SK-N-SH (cell line): ENCODE data around the gene PCYT2. TPM values are rescaled to one million over a fixed set of nuclear protein-coding genes. Genes with fewer than 3 reads are reported as not detected.

Experiments used
- CTCF ChIA-PET: fragments of 300-600, 350-600 bp; formaldehyde crosslinking; extraction: SDS; loops from one replicate; lab custom pipeline; 2021; lab: Yijun Ruan, JAX
- POLR2A ChIA-PET: fragments of 350-600 bp; sonication (Branson Sonifier 250); formaldehyde crosslinking; extraction: SDS; loops from one replicate; lab custom pipeline; 2020; ENCODE audit warnings: antibody characterized with exemption, inconsistent platforms; lab: Yijun Ruan, JAX
- DNase-seq: peaks from one replicate; pipeline ENCODE4 v3.0.0; 2012
- H2AFZ ChIP-seq: fragments of 200-600 bp; sonication (generic); 2 replicates; pipeline ENCODE4 v1.8.1; 2016; ENCODE audit warnings: antibody characterized with exemption, mild to moderate bottlenecking, low read depth
- H3F3A ChIP-seq: fragments of 200-600 bp; sonication (generic); replicated peaks from 2 replicates; pipeline ENCODE3; 2016; ENCODE audit warnings: antibody characterized with exemption, mild to moderate bottlenecking; ENCODE audit not compliant: insufficient read depth
- H3K27ac ChIP-seq, 2 experiments: fragments of 200-500 bp in 1 of 2; fragments of 200-600 bp in 1 of 2; sonication (Bioruptor generic) in 1 of 2; sonication (generic), shearing (Covaris generic) in 1 of 2; 2 replicates each; pipeline versions ENCODE4 v1.5.1 to v1.6.1; 2014 to 2016; ENCODE audit warnings: low read depth in 2 of 2, inconsistent platforms in 1 of 2, low read length in 1 of 2, mild to moderate bottlenecking in 1 of 2, mixed read lengths in 1 of 2
- H3K27me3 ChIP-seq: fragments of 200-600 bp; sonication (generic), shearing (Covaris generic); 2 replicates; pipeline ENCODE4 v1.6.1; 2016; ENCODE audit warnings: mixed run types; ENCODE audit not compliant: insufficient read depth
- H3K36me3 ChIP-seq, 2 experiments: fragments of 200-500 bp in 1 of 2; fragments of 200-600 bp in 1 of 2; sonication (Bioruptor generic) in 1 of 2; sonication (generic) in 1 of 2; replicated peaks in 1 of 2; 2 replicates each; pipeline versions ENCODE3 to v1.5.1; 2014 to 2016; ENCODE audit warnings: low read length in 1 of 2, mild to moderate bottlenecking in 1 of 2; ENCODE audit not compliant: insufficient read depth in 2 of 2, control insufficient read depth in 1 of 2
- H3K4me1 ChIP-seq, 2 experiments: fragments of 200-500 bp in 1 of 2; fragments of 200-600 bp in 1 of 2; sonication (Bioruptor generic) in 1 of 2; sonication (generic), shearing (Covaris generic) in 1 of 2; 2 replicates each; pipeline versions ENCODE4 v1.5.1 to v1.6.1; 2014 to 2016; ENCODE audit warnings: low read depth in 1 of 2, low read length in 1 of 2, mixed run types in 1 of 2; ENCODE audit not compliant: insufficient read depth in 2 of 2, control insufficient read depth in 1 of 2
- H3K4me2 ChIP-seq: fragments of 200-600 bp; sonication (generic), shearing (Covaris generic); 2 replicates; pipeline ENCODE4 v1.6.1; 2017; ENCODE audit warnings: mixed run types
- H3K4me3 ChIP-seq, 2 experiments: fragments of 200-500 bp in 1 of 2; fragments of 200-600 bp in 1 of 2; sonication (Bioruptor generic) in 1 of 2; sonication (generic), shearing (Covaris generic) in 1 of 2; 2 replicates each; pipeline versions ENCODE4 v1.5.1 to v1.8.1; 2014 to 2016; ENCODE audit warnings: low read depth in 2 of 2, inconsistent platforms in 1 of 2, low read length in 1 of 2, mild to moderate bottlenecking in 1 of 2, mixed read lengths in 1 of 2, moderate library complexity in 1 of 2
- H3K79me2 ChIP-seq: fragments of 200-600 bp; sonication (generic); 2 replicates; pipeline ENCODE4 v1.8.1; 2017; ENCODE audit warnings: mild to moderate bottlenecking; ENCODE audit not compliant: insufficient read depth
- H3K9ac ChIP-seq: fragments of 200-600 bp; sonication (generic); 2 replicates; pipeline ENCODE4 v1.6.1; 2017; ENCODE audit warnings: mixed run types
- H3K9me2 ChIP-seq: fragments of 200-600 bp; sonication (generic); 2 replicates; pipeline ENCODE4 v1.6.1; 2017; ENCODE audit warnings: mixed run types
- H3K9me3 ChIP-seq: fragments of 200-600 bp; sonication (generic); 2 replicates; pipeline ENCODE4 v1.6.1; 2017; ENCODE audit warnings: mixed run types, mild to moderate bottlenecking, moderate library complexity
- H4K20me1 ChIP-seq: fragments of 200-600 bp; sonication (generic); 2 replicates; pipeline ENCODE4 v1.6.1; 2017; ENCODE audit warnings: mild to moderate bottlenecking, mixed run types; ENCODE audit not compliant: insufficient read depth
- CHD2 ChIP-seq: fragments of 150-350 bp; IDR thresholded peaks from 2 replicates; pipeline ENCODE4 v1.6.1; 2018; ENCODE audit warnings: low read length; ENCODE audit not compliant: partially characterized antibody
- EP300 ChIP-seq, 2 experiments: IDR thresholded peaks; 2 replicates each; pipeline versions ENCODE4 v1.4.0 to v1.6.1; 2012; ENCODE audit warnings: borderline replicate concordance in 1 of 2, low read depth in 1 of 2, low read length in 1 of 2
- EZH2phosphoT487 ChIP-seq: fragments of 200-600 bp; sonication (generic); IDR thresholded peaks from 2 replicates; pipeline ENCODE4 v1.6.1; 2017; ENCODE audit warnings: low read depth, mixed run types, mild to moderate bottlenecking, antibody characterized with exemption, moderate library complexity, borderline replicate concordance
- FOSL2 ChIP-seq: IDR thresholded peaks from 2 replicates; pipeline ENCODE4 v1.4.0; 2012; ENCODE audit warnings: low read depth, mild to moderate bottlenecking, moderate library complexity, borderline replicate concordance
- GATA2 ChIP-seq: sonication (generic); formaldehyde crosslinking; IDR thresholded peaks from 2 replicates; pipeline ENCODE4 v1.5.0; 2020; ENCODE audit warnings: mild to moderate bottlenecking, missing genetic modification reagents
- JUND ChIP-seq: IDR thresholded peaks from 2 replicates; pipeline ENCODE4 v1.4.0; 2012
- MAX ChIP-seq: IDR thresholded peaks from 2 replicates; pipeline ENCODE4 v1.4.0; 2012; ENCODE audit warnings: low read depth
- MEF2A ChIP-seq: IDR thresholded peaks from 2 replicates; pipeline ENCODE4 v1.4.0; 2012; ENCODE audit warnings: low read depth, borderline replicate concordance
- MXI1 ChIP-seq: IDR thresholded peaks from 2 replicates; pipeline ENCODE4 v1.6.1; 2012; ENCODE audit warnings: mild to moderate bottlenecking, low read depth, low read length, improper control_type of control experiment
- NFIC ChIP-seq: IDR thresholded peaks from 2 replicates; pipeline ENCODE4 v1.4.0; 2012; ENCODE audit warnings: borderline replicate concordance
- RCOR1 ChIP-seq: fragments of 150-350 bp; IDR thresholded peaks from 2 replicates; pipeline ENCODE4 v1.6.1; 2017; ENCODE audit warnings: antibody characterized with exemption, low read length
- REST ChIP-seq: IDR thresholded peaks from 2 replicates; pipeline ENCODE4 v1.6.1; 2012; ENCODE audit warnings: mild to moderate bottlenecking, low read depth, low read length, moderate library complexity
- RFX5 ChIP-seq: IDR thresholded peaks from 2 replicates; pipeline ENCODE4 v1.6.1; 2012; ENCODE audit warnings: mild to moderate bottlenecking, improper control_type of control experiment, low read length
- SIN3A ChIP-seq: IDR thresholded peaks from 2 replicates; pipeline ENCODE4 v1.6.1; 2012; ENCODE audit warnings: low read depth, mild to moderate bottlenecking, low read length, moderate library complexity, borderline replicate concordance
- USF2 ChIP-seq: fragments of 150-350 bp; IDR thresholded peaks from 2 replicates; pipeline ENCODE4 v1.6.1; 2017; ENCODE audit warnings: antibody characterized with exemption, low read length, low read depth, borderline replicate concordance
- ZBTB33 ChIP-seq: IDR thresholded peaks from 2 replicates; pipeline ENCODE4 v1.4.0; 2012; ENCODE audit warnings: low read depth, borderline replicate concordance
- WGBS: methylation state at CpG from one replicate; pipeline ENCODE4 v1.1.6; 2017; ENCODE audit warnings: low lambda C conversion rate; 5-methylcytosine and 5-hydroxymethylcytosine counted together
- polyA plus RNA-seq, 3 experiments: library from polyadenylated mRNA; depleted of rRNA; stranded (reverse); fragments of >200 nt; gene quantifications; 2 replicates each; pipeline ENCODE4 v1.2.3, GENCODE V29; 2012

Gene PCYT2
- polyA plus RNA-seq, 1 of the 3 experiments (the other 2 are of a cell fraction) = 46.2 TPM

- H3K27me3 ChIP-seq = no peaks in the 10 kb centered on the region
- H3F3A ChIP-seq = peaks cover 45% of the 10 kb centered on the region
- ChIA-PET CTCF (interaction anchor here (1.2 to 3.0 kb wide), 4 partner anchors 10 to 149 kb away, joined by 3 to 23 read pairs (median 4); partner anchors contain the start of gene ANAPC11), POLR2A (interaction anchor here (1.2 kb wide), 1 partner anchor 13 kb away, joined by 3 read pairs; no protein-coding TSS in a partner anchor)
- no peak overlapping the region for H3K9ac ChIP-seq
- no peak overlapping the region for H3K27ac ChIP-seq
- no peaks in the 10 kb centered on the region for H4K20me1 ChIP-seq
- no peak overlapping the region for H3K4me2 ChIP-seq
- H3K36me3 ChIP-seq = peaks cover 16 to 48% of the 10 kb centered on the region in 2 experiments
- no peak overlapping the region for H2AFZ ChIP-seq
- no peaks in the 10 kb centered on the region for H3K9me3 ChIP-seq
- H3K4me3 ChIP-seq = no peak overlapping the region
- peaks cover 8% of the 10 kb centered on the region; the same call in 1 of the 2 replicates for H3K79me2 ChIP-seq
- TF ChIP-seq SIN3A = no peak
- no peak for TF ChIP-seq RFX5
- TF ChIP-seq REST = no peak
- TF ChIP-seq ZBTB33 = no peak
- no peak for TF ChIP-seq MAX
- TF ChIP-seq MXI1 = no peak
- no peak for TF ChIP-seq NFIC
- TF ChIP-seq CHD2 = no peak
- no peak for TF ChIP-seq EP300 (IDR thresholded peaks at IDR 0.05; ENCODE audit: borderline replicate concordance in 1 of 2, low read depth in 1 of 2, low read length in 1 of 2)
- no peak for TF ChIP-seq GATA2
- TF ChIP-seq USF2 = no peak
- TF ChIP-seq JUND = no peak
- no peak for TF ChIP-seq FOSL2
- no peak for TF ChIP-seq RCOR1
- TF ChIP-seq MEF2A = no peak
- TF ChIP-seq EZH2phosphoT487 = no peak
- no peaks in the 10 kb centered on the region for H3K4me1 ChIP-seq
- H3K9me2 ChIP-seq = no peaks in the 10 kb centered on the region
- WGBS = 91% methylated on average over 5 of the region's 5 CpGs
- DNase-seq = no peak
Measured at GRCh38 chr17:81879121-81879520, 32.1 kb downstream of the PCYT2 start.
